Coronary artery (tissue), 2 donors: Measurements from ENCODE around the gene SNRNP27.

Experiments
- DNase-seq: peaks from one replicate; pipeline ENCODE4 v3.0.0-alpha.2; 2017; ENCODE audit warnings: low spot score
- H3K27ac ChIP-seq, 2 donors: fragments of 200-600 bp; sonication (generic); one replicate each; pipeline ENCODE4 v1.5.1; 2016 to 2019
- H3K4me3 ChIP-seq: fragments of 200-600 bp; sonication (generic); 2 replicates; pipeline ENCODE4 v1.5.1; 2016; ENCODE audit warnings: mild to moderate bottlenecking, moderate library complexity
- CTCF ChIP-seq: fragments of 200-600 bp; sonication (generic); IDR thresholded peaks from one replicate; pipeline ENCODE4 v1.5.1; 2019; ENCODE audit warnings: antibody characterized with exemption

SNRNP27 gene

DNA sequence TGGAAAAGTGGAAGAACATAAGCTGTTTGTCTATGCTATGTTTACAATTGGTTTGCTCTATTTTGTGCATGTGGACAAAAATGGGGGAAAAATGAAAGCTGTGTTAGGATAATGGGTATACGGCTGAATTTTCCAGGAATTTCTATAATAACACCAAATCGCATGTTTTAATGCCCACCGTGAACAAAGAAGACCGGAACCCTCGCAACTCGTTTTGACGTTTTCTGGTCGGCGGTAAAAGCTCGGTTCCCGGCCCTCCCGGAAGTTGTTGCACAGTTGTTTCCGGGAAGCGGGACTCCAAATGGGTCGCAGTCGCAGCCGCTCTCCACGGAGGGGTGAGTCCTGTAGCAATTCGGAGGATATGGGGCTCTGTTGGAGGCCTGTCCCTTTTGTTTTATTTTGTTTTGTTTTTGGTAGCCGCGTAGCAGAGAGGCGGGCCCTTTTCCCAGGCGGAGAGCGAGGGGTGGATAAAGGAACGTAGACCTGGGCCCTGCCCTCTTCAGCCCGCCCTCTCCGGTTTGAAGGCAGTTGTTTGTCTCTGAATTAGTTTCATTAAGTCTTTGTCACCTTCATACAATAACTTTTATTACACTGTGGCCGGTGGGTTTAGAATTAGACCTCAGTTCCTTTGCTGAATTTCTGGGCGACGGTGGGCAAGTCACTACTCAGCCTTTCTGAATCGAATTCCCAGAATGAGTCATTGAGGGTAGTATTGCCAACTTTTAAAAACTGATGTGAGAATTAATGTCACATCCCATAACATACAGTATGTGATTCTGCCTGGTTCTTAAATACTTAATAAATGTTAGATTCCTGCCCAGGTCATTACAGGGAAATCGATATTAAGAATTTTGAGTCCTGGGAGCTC, at the start of gene SNRNP27:
SNRNP27 (plus strand) TSS at position 273 of the 868 bp plus-strand sequence; CDS start at position 302, 29 bp downstream.
- peak within 1 kb of the TSS; percentile 86 for H3K4me3 ChIP-seq
- TF ChIP-seq CTCF: no peak
- H3K27ac ChIP-seq: peak within 1 kb of the TSS; percentile 78 to 83
- peak; percentile 89 for DNase-seq

- no peak overlapping the region for H3K27ac ChIP-seq
- TF ChIP-seq CTCF: no peak
- no peak for DNase-seq
- no peak overlapping the region for H3K4me3 ChIP-seq
These were observed 49.8 kb upstream of the SNRNP27 start for GRCh38 chr2:69843993-69844392.

DNA sequence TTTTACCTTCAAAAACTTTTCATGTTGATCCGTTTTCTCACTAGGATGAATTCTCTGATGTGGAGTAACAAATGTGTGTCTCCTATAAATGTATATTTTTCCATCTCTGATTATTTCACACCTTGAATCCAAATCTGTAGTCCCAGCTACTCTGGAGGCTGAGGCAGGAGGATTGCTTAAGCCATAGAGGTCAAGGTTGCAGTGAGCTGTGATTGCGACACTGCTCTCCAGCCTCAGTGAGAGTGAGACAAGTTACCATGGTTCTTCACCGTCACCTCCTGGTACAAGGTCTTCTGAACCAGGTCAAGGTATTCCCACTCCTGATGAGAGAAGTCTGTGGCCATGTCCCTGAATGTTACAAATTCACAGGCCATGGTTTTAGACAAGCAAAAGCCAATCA, 49.2 kb upstream of the SNRNP27 start:
- Histone ChIP-seq H3K4me3 (no peak overlapping the region), H3K27ac (no peak overlapping the region)
- DNase-seq: no peak
- no peak for TF ChIP-seq CTCF

DNA sequence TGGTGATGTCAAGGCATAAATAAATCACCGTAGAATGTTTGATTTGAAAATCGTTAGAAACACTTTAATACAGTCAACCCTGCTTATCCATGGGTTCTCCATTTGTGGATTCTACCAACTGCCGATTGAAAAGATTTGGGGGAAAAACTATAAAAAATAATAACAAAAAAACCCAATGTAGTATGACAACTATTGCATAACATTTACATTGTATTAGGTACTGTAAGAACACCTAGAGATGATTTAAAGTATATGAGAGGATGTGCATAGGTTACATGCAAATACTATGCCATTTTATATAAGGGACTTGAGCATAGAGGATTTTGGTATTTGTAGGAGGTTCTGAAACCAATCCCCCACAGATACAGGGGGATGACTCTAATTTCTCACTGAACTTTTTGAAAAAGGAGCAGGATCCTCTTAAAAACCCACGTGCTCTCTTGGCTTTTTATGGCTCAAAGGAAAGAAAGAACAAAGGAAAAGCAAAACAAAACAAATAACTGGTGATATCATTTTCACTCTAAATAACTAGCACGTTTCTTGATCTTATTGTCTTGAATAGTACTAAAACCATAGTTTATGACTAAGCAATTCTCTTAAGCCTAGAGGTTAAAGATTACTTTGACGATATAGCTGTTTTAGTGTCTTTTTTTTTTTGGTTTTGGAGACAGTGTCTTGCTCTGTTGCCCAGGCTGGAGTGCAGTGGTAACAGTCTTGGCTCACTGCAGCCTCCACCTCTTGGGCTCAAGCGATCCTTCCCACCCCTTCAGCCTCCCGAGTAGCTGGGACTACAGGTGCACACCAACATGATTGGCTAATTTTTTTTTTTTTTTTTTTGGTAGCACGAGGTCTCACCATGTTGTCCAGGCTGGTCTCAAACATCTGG, 47.3 kb upstream of the SNRNP27 start:
- DNase-seq: no peak
- no peak overlapping the region for H3K4me3 ChIP-seq
- TF ChIP-seq CTCF: no peak
- H3K27ac ChIP-seq: no peak overlapping the region

- H3K27ac ChIP-seq: no peak overlapping the region
- DNase-seq: no peak
- no peak for TF ChIP-seq CTCF
- no peak overlapping the region for H3K4me3 ChIP-seq
These were observed 46.5 kb upstream of the SNRNP27 start for GRCh38 chr2:69847068-69847828.

- TF ChIP-seq CTCF: no peak
- no peak overlapping the region for H3K4me3 ChIP-seq
- H3K27ac ChIP-seq: no peak overlapping the region
These were observed 45.5 kb upstream of the SNRNP27 start for GRCh38 chr2:69848186-69848790.

More at GRCh38 chr2:69848186-69848790, 45.5 kb upstream of the SNRNP27 start:
- no peak for DNase-seq
